ENCODE measurements around the gene LAMA5.

LAMA5 gene, protein sequence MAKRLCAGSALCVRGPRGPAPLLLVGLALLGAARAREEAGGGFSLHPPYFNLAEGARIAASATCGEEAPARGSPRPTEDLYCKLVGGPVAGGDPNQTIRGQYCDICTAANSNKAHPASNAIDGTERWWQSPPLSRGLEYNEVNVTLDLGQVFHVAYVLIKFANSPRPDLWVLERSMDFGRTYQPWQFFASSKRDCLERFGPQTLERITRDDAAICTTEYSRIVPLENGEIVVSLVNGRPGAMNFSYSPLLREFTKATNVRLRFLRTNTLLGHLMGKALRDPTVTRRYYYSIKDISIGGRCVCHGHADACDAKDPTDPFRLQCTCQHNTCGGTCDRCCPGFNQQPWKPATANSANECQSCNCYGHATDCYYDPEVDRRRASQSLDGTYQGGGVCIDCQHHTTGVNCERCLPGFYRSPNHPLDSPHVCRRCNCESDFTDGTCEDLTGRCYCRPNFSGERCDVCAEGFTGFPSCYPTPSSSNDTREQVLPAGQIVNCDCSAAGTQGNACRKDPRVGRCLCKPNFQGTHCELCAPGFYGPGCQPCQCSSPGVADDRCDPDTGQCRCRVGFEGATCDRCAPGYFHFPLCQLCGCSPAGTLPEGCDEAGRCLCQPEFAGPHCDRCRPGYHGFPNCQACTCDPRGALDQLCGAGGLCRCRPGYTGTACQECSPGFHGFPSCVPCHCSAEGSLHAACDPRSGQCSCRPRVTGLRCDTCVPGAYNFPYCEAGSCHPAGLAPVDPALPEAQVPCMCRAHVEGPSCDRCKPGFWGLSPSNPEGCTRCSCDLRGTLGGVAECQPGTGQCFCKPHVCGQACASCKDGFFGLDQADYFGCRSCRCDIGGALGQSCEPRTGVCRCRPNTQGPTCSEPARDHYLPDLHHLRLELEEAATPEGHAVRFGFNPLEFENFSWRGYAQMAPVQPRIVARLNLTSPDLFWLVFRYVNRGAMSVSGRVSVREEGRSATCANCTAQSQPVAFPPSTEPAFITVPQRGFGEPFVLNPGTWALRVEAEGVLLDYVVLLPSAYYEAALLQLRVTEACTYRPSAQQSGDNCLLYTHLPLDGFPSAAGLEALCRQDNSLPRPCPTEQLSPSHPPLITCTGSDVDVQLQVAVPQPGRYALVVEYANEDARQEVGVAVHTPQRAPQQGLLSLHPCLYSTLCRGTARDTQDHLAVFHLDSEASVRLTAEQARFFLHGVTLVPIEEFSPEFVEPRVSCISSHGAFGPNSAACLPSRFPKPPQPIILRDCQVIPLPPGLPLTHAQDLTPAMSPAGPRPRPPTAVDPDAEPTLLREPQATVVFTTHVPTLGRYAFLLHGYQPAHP (N-terminal part only)

DNA sequence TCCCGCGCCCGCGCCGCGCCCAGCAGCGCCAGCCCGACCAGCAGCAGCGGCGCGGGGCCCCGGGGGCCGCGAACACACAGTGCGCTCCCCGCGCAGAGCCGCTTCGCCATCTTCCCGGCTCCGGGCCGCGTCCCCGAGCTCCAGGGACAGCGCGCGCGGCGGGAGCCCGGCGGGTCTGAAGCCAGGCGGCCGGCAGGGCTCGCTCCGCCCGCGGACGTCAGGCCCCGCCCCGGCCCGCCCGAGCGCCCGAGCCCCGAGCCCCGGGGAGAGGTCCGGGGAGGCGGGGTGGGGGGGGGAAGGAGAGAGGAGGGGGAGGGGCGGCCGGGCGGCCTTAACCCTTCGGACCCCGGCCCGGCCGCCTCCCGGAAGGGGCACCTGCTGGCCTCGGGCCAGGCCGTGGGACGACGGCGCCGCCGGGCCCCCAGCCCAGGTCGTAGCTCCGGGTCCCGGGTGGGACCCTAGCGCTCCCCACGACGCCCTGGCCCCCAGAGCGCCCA, at the start of gene LAMA5:
LAMA5 (minus strand) TSS at position 177 of the 497 bp plus-strand sequence; CDS start at position 110, 67 bp downstream.
- DNase-seq, result no peak

DNA sequence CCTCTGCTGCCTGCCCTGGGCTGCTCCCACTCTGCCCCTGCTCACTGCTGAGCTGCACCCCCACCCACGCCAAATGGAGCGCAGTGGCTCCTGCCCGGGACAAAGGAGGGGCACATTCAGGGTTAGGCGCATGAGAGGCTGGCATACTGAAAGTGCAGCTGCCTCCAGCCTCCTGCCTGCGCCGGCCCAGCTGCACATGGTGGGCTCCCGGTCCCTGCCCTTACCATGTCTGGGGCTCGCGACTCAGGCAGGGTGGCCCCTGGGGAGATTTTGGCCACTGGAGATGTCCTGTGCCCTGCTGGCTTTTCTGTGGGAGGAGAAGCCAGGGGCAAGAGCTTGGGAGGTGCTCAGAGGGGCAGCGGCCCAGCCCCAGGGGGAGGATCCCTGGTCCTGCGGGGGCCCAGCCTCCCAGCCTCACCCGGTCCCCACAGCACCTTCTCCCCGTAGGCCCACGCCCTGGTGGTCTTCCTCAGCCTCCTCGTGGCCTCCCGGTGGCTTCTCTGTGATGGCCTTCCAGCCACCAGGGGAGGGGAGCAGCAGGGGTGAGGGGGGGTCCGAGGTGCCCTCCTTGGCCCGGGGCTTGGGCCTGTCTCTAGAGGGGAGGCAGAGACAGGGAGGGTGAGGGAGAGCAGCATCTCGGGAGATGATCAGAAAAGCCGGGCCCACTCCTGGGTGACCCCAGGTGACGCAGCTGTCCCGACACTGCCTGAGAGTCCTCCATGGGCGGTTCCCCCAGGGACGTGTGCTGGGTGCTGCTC, 48.4 kb upstream of the LAMA5 start:
- DNase-seq, result no peak

DNA sequence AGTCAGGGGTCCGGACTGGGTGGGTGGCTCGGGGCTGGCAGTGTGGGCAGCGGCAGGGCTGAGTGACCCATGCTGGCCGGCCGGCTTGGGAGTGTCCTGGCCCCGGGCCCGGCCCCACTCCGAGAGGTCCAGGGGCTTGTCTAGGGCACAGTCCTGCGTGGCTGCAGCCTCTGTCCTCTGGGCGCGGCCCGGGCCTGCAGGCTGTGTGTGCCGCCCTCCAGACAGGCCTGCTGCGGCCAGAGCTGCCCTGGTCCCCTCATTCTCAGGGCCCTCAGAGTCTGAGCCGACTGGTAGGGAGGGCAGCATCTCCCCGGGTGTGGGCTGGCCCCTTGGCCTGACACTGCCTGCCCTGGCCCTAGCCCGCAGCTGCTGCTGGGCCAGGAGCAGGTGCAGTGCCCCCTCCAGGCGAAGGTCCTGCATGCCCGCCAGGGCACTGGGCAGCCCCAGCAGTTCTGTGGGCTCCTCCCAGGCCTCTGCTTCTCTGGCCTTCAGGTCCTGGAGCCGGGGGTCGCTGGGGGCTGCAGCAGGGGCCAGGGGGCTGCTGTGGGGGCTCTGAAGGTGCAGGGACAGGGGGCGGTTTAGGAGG, 46.9 kb upstream of the LAMA5 start:
- DNase-seq, result no peak

DNA sequence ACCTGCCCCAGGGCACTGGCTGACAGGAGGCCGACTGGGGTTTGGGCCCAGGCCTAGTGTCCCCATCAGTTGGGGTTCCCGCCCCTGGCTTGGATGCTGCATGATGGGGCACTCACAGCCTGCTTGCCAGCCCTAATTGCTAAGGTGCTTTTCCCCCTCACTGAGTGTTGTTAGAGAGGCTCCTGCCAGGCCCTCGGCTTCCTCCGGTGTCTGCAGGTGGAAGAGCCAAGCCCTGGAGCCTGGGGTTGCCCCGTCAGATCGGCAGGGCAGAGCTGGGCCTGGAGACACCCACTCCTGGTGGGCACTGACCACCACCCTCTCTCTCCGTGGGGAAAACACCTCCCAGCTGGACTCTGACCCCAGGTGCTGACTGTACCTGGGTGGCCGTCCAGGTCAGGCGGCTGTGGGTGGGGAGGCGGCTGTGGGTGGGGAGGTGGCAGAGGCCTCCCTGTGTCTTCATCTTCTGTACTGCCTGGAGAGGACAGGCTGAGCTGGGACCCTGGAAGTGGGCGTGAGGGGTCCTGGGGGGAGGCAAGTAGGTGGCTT, 46.0 kb upstream of the LAMA5 start:
- DNase-seq, result no peak

DNA sequence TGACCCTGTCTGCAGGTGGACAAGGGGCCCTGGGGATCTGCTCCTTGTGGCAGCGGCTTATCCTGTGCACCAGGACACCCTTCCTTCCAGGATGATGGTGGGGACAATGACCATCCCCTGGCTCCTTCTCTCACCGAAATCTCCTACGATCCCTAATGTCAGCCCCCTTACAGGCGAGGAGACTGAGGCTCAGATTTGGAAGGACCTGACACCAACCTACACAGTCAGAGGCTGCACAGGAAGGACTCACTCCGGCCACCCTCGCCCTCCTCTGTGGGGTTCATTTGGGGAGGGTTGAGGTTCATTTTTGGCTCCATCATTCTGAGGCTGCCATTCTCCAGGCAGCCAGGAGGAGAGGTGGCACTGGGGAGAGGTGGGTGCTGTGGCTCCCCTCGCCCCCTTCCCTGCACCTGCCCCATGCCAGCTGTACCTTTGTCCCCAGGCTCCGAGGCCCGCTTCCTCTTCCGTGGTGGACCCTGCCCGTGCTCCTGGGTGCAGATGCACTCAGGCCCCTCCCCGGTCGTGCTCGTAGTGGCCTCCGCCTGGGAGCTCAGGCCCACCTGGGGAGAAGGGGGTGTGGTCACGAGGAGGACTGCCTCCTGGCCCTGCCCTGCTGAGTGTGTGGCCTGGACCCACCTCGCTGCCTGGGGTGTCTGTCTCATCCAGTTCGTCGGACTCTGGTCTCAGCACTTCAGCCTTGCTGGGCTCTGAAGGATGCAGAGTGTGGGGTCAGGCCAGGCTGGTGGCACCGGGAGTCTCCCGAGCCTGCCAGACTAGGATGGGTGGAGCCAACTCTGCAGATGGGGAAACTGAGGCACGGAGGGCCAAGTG, 45.3 kb upstream of the LAMA5 start:
- no peak for DNase-seq

DNA sequence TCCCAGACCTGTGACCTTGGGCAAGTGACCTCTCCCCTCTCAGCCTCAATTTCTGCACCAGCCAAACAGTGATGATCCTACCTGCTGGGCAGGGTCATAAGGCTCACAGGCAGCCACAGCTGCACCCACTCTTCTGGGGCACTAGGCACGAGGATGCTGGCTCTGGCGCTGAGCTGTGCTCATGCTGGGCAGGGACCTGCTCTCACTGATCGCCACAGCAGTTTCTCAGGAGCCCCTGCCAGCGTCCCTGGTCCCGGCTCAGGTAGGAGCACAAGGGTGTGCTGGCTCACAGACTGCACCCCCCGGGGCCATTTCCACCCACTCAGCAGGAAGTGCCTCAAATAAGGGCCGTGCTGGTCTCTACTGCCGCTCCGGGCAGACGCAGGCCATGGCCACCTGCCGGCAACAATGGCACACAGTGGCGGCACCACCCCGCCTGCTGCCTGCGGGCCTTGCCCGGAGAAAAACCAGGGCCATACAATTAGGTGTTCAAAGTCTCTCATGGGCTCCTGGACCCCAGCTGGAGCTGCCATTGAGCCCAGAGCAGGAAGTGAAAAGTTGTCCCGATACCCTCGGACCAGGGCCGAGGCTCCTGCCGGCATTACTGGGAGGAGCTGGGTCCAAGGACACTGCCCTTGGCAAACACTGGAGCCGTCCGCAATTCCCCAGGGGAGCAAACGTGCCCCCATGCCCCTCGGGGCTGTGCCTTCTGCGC, 44.5 kb upstream of the LAMA5 start:
- no peak for DNase-seq

DNA sequence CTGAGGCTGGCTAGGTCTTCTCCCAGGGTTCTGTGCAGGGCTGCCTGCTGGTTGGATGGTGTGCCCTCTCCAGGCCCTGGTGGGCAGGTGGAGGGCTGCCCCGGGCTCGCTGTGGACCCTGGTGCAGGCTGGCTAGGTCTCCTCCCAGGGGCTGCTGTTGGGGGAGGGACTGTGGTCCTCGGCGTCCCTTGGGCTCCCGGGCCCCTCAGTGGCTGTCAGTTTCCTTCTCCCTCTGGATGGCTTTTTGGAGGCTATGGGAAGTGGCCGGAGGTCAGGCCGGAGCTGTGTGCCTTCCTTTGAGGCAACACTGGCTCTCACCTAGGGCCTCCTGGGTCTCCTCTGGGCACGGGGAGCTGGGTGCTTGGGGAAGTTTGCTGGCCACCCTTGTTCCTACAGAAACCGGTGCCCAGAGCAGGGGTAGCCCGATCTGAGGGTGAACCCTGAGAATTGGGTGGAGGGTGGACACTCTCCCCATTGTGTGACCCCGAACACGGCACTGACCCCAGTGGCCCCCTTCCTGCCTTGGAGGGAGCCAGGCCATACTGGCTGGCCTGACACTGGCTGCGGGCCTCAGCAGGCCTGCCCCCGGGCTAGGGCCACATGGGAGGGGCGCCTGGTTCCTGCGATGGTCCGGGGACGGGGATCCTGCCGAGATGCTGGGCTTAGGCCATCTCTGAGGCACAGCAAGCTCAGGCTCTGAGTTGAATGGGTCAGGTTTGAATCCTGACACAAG, 43.8 kb upstream of the LAMA5 start:
- no peak for DNase-seq

DNA sequence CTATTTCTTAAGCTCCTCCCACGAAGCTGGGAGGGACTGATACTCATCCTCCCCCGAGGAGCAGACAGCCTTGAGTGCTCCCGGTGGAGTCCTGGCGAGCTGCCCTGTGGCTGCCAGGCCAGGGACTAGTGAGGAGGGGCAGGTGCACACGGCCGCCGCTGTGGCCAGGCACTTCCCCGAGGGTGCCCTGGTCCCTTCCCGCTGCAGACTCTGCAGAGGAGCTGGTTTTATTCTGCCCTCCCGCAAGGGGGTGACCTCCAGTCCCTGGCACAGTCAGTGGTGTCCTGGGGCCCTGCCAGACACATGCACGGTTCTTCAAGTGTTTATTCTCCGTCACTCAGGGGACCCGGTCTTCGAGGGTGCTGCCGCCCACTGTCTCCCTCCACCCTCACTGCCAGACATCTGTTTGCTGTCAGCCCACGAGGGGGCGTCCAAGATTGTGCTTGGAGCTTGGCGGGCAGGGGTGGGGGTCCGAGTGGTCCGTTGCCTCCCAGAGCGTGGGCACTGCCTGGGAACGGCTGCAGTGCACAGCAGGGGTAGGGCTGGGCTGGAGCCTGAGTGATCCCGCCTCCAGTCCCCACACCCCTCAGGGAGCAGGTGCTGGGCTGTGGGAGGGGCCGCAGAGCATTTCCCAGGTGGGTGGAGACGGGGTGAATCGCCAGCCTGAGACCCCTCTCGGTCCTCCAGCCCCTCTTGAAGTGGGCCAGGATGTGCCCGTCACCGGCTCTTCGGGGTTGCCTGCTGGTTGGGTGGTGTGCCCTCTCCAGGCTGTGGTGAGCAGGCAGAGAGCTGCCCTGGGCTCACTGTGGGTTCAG, 43.0 kb upstream of the LAMA5 start:
- DNase-seq, result peak; percentile 76

DNA sequence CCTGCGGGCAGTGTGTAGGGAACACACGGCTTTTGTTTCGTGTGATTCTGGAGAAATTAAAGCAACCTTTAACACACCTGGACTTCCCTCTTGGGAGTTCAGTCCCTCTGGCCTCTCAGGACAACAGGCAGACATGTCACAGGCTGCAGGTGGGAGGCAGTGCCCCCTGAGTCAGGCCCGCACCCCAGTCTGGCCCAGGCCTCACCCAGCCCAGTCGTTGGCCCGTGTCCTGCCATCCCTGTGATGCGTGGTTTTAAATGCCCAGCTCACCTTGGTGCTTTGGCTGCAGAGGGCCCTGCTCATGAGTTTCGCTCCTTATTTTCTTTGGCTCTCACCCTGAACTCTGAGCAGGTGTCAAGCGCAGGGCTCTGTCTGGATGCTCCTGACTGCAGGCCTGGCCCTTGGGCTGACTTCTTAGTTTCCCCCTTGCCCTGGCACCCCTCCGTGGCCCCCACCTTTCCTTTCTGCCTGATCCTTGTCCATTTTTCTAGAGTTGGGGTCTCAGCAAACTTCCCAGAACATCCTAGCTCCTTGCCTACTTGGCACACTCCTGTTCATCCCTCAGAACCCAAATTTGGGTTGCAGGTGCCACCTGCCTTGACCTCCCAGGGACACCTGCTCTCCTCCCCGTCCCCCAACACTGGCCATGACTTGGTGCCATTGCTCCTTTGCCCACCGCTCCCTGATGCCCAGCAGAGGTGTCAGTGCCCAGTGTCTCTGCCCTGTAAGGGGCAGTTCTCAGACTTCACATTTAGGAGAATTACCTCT, 42.2 kb upstream of the LAMA5 start:
- no peak for DNase-seq

DNA sequence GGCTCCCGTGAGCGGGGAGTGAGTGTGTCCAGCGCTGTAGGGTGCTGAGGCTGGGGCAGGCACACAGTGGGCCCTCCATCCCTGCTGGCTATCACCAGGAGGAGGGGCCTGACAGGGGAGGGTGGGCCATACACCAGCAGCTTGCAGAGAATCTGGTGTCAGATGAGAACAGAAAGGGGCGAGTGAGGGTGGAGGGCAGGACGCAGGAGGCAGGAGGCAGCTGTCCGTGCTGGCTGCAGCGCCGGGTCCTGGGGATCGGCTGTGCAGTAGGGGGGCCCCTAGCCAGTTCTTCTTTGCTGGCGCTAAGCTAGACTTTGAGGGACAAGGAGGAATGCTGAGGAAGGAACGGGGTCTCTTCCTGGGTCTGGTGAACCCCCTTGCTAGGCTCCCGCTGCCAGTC, 41.5 kb upstream of the LAMA5 start:
- DNase-seq, result no peak

DNA sequence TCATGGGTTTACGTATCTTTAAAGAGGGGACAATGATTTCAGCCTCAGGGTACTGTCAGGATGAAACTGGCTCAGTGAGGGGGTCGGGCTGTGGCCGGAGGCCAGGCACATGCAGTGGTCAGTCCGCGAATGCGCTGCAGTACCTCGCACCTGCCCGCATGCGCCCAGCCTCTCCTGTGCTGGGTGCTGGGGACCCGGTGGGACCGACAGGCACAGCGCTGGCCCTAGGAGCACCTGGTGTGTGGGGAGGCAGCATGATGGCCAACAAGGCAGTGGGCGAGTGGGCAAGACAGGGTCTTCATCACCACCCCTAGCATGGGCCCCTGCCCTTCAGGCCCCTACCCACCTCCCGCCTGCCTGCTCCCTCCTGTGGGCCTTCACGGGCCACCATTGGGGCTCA, 40.9 kb upstream of the LAMA5 start:
- DNase-seq, result no peak

DNA sequence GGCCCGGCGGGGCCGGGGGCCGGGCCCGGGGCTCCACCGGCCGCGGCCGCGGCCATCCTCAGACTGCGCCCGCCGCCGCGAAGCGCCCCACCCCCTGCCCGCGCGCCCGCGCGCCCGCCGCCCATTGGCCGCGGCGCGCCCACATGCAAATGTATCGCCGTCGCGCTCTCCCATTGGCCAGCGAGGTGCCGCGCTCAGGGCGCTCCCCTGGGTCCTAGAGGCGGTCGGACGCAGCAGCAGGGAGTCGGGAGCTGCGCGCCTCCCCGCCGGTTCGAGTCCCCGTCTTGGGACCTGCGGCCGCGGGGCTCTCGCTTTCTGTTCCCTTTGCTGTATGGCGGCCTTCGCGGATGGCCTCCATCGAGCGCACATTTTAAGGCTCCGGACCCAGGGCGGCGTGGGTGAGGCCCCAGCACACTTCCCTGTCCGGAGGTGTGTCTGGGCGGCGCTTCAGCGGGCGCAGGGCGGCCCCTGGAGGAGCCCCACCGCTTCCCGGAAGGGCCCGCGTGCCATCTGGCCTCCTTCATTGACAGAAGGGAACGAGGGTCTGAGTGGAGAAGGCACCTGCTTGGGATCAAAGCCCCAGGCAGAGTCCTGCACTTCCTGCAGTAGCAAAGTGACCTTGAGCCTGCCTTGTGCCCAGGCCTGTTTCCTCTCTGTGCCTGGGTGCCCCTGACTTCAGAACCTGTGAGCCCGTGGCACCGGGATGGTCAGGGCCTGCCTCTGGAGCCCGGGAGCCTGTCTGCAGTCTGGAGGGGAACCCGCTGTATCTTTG, 40.3 kb upstream of the LAMA5 start, which contains the start of gene CABLES2:
CABLES2 (minus strand) TSS at position 65 of the 772 bp plus-strand sequence; CDS start at position 56, 9 bp downstream.
- peak; percentile 50 for DNase-seq

DNA sequence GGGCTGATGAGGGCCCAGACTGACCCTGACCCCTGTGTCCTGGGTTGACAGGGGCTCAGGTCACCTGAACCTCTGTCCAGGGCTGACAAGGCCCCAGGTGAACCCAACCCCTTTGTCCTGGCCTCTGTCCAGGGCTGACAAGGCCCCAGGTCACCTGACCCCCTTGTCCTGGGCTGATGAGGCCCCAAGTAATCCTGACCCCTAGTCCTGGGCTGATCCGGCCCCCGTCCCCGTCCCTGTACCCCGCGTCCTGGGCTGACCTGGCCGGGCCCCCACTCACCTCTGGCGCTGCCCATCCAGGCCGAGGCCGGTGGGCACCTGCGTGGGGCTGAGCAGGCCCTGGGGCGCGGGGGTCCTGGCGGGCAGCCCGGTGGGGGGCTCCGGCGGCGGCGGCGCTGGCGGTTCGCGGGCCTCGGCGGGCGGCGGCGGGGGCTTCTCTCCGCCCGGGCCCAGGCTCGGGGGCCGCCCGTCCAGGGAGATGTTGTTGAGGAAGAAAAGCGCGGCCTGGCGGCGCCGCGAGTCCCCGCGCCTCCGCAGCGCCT, 39.6 kb upstream of the LAMA5 start:
- no peak for DNase-seq

DNA sequence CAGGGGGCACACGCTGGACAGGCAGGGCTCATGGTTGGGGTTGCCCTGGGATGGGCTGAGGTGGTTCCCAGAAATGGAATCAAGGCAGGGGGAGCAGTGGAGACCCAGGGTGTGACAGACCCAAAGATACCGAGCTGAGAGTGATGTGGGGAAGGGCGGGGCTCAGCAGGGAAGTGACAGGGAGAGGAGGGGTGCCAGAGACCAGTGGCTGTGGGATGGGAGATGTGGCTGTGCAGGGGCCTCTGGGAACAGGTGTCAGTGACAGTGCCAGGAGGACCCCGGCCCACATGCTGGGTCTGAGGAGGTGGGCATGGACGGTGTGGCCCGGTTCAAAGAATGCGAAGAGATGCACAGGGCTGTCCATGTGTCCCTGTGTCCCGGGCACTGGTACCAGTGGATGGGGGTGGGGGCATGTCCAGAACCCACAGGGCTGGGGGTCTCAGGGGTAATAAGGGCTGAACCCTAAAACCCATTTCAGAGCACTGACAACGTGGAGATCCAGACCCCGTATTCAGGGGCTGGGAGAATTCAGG, 38.9 kb upstream of the LAMA5 start:
- no peak for DNase-seq

DNA sequence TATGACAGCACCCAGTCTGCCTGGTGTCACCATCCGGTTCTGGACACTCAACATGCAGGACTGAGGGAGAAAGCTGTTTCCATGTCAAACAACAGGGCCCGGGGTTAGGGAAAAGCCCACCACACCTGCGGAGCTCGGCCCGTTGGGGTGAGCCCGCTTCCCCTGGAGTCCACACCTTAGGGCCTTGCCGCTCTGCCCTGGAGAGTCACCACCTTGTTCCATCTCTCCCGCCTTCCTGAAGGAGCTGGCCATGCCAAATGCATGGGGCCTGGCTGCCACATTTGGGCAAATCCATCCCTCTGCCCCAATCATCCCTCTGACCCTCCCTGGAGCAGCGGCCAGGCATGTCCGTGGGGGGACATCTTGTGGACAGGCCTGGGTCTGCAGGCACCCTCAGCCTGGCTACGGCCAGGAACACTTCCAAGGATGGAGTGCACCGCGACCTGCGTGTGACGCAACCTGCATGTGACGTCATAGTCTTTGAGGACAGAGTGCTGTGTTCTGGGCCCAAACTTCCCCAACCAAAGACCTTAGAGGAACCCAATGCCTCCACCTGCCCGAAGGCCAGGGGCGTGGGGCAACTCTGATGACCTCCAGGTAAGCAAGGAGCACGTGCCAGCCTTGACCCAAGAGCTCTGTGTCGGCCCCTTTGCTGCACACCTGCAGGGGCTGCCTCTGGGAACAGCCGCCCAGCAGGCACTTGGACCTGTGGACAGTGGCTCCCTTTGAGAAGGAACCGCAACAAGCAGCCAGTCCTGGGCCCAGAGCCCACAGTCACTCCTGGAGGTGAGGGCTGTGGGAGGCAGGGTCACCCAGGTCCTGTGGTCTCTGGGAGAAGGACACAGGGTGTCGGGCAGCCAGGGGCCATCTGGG, 38.2 kb upstream of the LAMA5 start:
- no peak for DNase-seq
